Prostate gland (tissue), 2 donors: ENCODE measurements around the gene PTPN18. TPM values are rescaled to one million over a fixed set of nuclear protein-coding genes. Genes with fewer than 3 reads are reported as not detected.

Source experiments
- DNase-seq: peaks from one replicate; pipeline ENCODE4 v3.0.0-alpha.2; 2019; ENCODE audit warnings: low spot score
- H3K27ac ChIP-seq, 2 donors: fragments of 200-600 bp; sonication (generic); 2 replicates each; pipeline ENCODE4 v1.5.1; 2017 to 2019
- H3K27me3 ChIP-seq: fragments of 200-600 bp; sonication (generic); replicated peaks from 2 replicates; pipeline ENCODE4 v1.5.1; 2019; ENCODE audit not compliant: insufficient read depth
- H3K36me3 ChIP-seq, 2 donors: fragments of 200-600 bp; sonication (generic); 1 replicate in 1 of 2; 2 replicates in 1 of 2; pipeline versions ENCODE4 v1.5.1 to v1.8.1; 2017 to 2019
- H3K4me1 ChIP-seq: fragments of 200-600 bp; sonication (generic); replicated peaks from 2 replicates; pipeline ENCODE4 v1.5.1; 2019
- H3K4me3 ChIP-seq, 2 donors: fragments of 200-600 bp; sonication (generic); 2 replicates each; pipeline ENCODE4 v1.5.1; 2017 to 2019
- H3K9me3 ChIP-seq: fragments of 200-600 bp; sonication (generic); 2 replicates; pipeline ENCODE4 v1.5.1; 2017
- POLR2A ChIP-seq: fragments of 450-650 bp; IDR thresholded peaks from one replicate; pipeline ENCODE4 v1.6.1; 2016; ENCODE audit warnings: antibody characterized with exemption, mild to moderate bottlenecking
- POLR2AphosphoS5 ChIP-seq: sonication (generic); formaldehyde crosslinking; IDR thresholded peaks from one replicate; pipeline ENCODE4 v1.6.1; 2017; ENCODE audit warnings: antibody characterized with exemption
- WGBS: methylation state at CpG from one replicate; pipeline ENCODE4 v1.1.5; 2018; 5-methylcytosine and 5-hydroxymethylcytosine counted together
- intact Hi-C: fragments of 100-400 bp; cut with DNase I; formaldehyde crosslinking; loops from one replicate; pipeline ENCODE4 v1.14.2; 2022
- total RNA-seq, 2 donors: library from RNA; depleted of rRNA; stranded (reverse); fragments of >200 nt; gene quantifications; one replicate each; pipeline ENCODE4 v1.1.0, GENCODE V29; 2016
- TF ChIP-seq, protein P1 (sequence below), 4 experiments: fragments of 200-600 bp in 2 of 4; fragments of 450-650 bp in 2 of 4; sonication (generic) in 2 of 4; IDR thresholded peaks; 1 replicate in 3 of 4; 2 replicates in 1 of 4; pipeline ENCODE4 v1.5.1; 2016 to 2019; ENCODE audit warnings: antibody characterized with exemption in 4 of 4, mild to moderate bottlenecking in 2 of 4, moderate library complexity in 2 of 4

The PTPN18 gene
- total RNA-seq, 2 donors from 2014 or later = 37.1 to 93.6 TPM

DNA sequence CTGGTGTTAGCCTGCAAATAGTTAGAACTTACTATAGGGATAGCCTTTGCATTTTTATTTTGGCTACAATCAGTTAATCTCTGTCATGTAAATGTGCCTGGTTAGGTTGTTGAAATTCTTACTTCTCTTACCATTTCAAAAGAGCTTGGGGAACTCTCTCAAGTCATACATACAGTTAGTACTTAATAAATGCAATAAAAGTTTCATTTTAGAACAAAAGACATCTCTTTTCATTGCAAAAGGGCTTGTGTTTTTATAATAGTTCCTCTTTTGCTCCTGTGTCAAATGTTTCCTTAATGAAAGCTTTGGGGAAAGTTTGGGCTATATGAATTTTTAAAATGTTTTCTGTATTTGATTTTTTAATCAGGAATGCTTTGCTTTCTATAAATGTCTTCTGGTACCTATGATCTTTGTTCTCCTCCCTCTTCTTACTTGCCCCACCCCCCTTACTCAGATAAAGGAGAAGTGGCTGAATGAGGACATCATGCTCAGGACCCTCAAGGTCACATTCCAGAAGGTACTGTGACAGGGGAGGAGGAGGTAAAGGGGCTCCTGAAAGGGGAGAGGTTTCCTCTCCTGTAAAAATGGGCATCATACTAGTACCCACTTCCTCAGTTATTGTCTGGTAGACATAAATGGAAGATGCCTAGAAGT lies 13.6 kb downstream of the PTPN18 start:
- Histone ChIP-seq H3K27me3 (no peaks in the 10 kb centered on the region), H3K9me3 (no peaks in the 10 kb centered on the region), H3K36me3 (no peaks in the 10 kb centered on the region), H3K27ac (no peak overlapping the region), H3K4me1 (no peaks in the 10 kb centered on the region), H3K4me3 (no peak overlapping the region)
- no peak for DNase-seq
- intact Hi-C loops = no loop called here
- TF ChIP-seq, protein P1, sequence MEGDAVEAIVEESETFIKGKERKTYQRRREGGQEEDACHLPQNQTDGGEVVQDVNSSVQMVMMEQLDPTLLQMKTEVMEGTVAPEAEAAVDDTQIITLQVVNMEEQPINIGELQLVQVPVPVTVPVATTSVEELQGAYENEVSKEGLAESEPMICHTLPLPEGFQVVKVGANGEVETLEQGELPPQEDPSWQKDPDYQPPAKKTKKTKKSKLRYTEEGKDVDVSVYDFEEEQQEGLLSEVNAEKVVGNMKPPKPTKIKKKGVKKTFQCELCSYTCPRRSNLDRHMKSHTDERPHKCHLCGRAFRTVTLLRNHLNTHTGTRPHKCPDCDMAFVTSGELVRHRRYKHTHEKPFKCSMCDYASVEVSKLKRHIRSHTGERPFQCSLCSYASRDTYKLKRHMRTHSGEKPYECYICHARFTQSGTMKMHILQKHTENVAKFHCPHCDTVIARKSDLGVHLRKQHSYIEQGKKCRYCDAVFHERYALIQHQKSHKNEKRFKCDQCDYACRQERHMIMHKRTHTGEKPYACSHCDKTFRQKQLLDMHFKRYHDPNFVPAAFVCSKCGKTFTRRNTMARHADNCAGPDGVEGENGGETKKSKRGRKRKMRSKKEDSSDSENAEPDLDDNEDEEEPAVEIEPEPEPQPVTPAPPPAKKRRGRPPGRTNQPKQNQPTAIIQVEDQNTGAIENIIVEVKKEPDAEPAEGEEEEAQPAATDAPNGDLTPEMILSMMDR (IDR thresholded peaks at IDR 0.05) = no peak
- TF ChIP-seq POLR2A = no peak
- no peak for TF ChIP-seq POLR2AphosphoS5

DNA sequence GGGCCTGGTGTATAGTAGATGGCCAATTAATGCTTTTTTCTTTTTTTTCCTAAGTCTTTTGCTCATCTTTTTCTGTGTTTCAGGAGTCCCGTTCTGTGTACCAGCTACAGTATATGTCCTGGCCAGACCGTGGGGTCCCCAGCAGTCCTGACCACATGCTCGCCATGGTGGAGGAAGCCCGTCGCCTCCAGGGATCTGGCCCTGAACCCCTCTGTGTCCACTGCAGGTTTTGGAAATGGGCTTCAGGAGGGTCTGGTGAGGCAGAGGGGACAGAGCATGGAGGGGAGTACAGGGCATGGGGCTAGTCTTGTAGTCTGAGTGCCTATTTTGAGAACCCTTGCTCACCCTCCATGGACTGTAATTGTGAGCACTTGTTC lies 14.1 kb downstream of the PTPN18 start:
- TF ChIP-seq, protein P1 (IDR thresholded peaks at IDR 0.05) = no peak
- TF ChIP-seq POLR2AphosphoS5 (no peak), POLR2A (no peak)
- WGBS = 93% methylated on average over 5 of the region's 5 CpGs
- Histone ChIP-seq H3K27ac (no peak overlapping the region), H3K27me3 (no peaks in the 10 kb centered on the region), H3K36me3 (no peaks in the 10 kb centered on the region), H3K4me1 (no peaks in the 10 kb centered on the region), H3K4me3 (no peak overlapping the region), H3K9me3 (no peaks in the 10 kb centered on the region)
- intact Hi-C loops = loop anchor here (5.0 kb wide), 1 partner anchor 33 kb away; no protein-coding TSS in a partner anchor
- DNase-seq = no peak

DNA sequence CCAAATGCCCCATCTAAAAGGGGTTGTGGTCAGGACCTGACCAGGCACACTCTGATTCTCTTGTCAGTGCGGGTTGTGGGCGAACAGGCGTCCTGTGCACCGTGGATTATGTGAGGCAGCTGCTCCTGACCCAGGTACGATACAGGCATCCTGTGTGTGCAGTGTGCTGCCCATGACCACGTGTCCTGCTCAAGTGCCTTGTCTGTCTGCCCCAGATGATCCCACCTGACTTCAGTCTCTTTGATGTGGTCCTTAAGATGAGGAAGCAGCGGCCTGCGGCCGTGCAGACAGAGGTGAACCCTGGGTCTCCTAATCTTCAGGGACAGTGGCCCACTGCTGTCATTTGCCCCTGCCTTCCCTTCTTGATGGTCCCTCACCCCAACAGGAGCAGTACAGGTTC lies 14.6 kb downstream of the PTPN18 start:
- H3K4me1 ChIP-seq = no peaks in the 10 kb centered on the region
- TF ChIP-seq, protein P1 (IDR thresholded peaks at IDR 0.05) = no peak
- TF ChIP-seq POLR2AphosphoS5 (no peak), POLR2A (no peak)
- 93% methylated on average over 9 of the region's 9 CpGs for WGBS
- no peaks in the 10 kb centered on the region for H3K27me3 ChIP-seq
- no peak for DNase-seq
- no peaks in the 10 kb centered on the region for H3K36me3 ChIP-seq
- no peak overlapping the region for H3K4me3 ChIP-seq
- intact Hi-C loops = loop anchor here (5.0 kb wide), 1 partner anchor 33 kb away; no protein-coding TSS in a partner anchor
- no peaks in the 10 kb centered on the region for H3K9me3 ChIP-seq
- no peak overlapping the region for H3K27ac ChIP-seq

DNA sequence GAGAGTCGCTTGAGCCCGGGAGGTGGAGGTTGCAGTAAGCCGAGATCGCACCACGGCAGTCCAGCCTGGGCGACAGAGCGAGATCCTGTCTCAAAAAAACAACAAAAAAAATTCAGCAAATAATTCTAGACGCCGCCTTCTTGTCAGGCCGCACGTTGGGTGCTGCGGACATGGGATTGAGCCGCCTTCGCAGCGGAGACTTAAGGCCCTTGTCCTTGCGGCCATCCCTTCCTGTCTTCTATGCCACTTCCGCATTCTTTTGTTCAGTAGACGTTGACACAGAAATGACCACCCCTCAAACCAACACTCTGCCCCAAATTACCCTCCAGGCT lies 15.8 kb downstream of the PTPN18 start:
- WGBS = 24% methylated on average over 18 of the region's 18 CpGs
- Histone ChIP-seq H3K27me3 (no peaks in the 10 kb centered on the region), H3K4me3 (peak overlapping the region; percentile 79 to 83), H3K36me3 (no peaks in the 10 kb centered on the region), H3K4me1 (no peaks in the 10 kb centered on the region), H3K27ac (peak overlapping the region; percentile 81 to 83), H3K9me3 (no peaks in the 10 kb centered on the region)
- no peak for DNase-seq
- intact Hi-C loops = loop anchor here (2.0 to 5.0 kb wide), 2 partner anchors 19 to 34 kb away; no protein-coding TSS in a partner anchor
- no peak for TF ChIP-seq POLR2A

DNA sequence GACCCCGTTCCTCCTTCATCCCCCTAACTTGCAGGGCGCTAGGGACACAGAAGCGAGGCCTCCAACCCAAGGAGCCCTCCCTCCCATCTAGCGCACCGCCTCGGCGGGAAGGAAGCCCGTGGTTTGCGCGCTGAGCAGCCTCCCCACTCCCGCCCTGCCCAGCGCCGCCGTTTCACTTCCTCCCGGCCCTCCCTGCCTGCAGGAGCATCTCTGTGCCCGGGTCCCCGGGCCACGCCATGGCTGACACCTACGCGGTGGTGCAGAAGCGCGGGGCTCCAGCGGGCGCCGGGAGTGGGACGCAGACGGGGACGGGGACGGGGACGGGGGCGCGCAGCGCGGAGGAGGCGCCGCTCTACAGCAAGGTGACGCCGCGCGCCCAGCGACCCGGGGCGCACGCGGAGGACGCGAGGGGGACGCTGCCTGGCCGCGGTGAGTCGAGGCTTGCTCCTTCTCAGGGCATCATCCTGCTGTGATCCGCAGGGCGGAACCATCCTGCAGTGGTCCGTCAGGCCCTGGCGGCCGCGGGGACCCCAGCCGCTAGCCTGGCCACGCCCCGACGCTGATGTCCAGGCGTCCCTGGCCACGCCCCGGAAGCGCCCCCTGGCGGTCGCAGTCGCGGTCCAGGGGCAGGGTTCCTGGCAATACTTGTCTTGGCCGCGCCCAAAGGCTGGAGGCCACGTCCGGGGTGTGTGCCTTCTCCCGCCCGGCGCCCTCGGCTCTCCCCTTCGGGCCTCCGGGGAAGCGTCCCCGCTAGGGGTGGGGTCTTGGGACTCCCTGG lies 16.4 kb downstream of the PTPN18 start:
- H3K27me3 ChIP-seq = no peaks in the 10 kb centered on the region
- H3K36me3 ChIP-seq = no peaks in the 10 kb centered on the region
- no peaks in the 10 kb centered on the region for H3K9me3 ChIP-seq
- no peaks in the 10 kb centered on the region for H3K4me1 ChIP-seq
- H3K27ac ChIP-seq = peak overlapping the region; percentile 81 to 83
- 0% methylated on average over 57 of the region's 81 CpGs for WGBS
- intact Hi-C loops = loop anchor here (2.0 to 5.0 kb wide), 2 partner anchors 19 to 35 kb away; no protein-coding TSS in a partner anchor
- TF ChIP-seq POLR2AphosphoS5 (peak; percentile 67), POLR2A (peak; percentile 46)
- TF ChIP-seq, protein P1 (IDR thresholded peaks at IDR 0.05) = peak; percentile 85 to 94 (median 90)
- H3K4me3 ChIP-seq = peak overlapping the region; percentile 79 to 83
- DNase-seq = peak; percentile 84
